ENCODE data around the gene ZNF211. TPM values are rescaled to one million over a fixed set of nuclear protein-coding genes. Genes with fewer than 3 reads are reported as not detected.

ZNF211 gene
- total RNA-seq, 1 experiment from 2014 or later: 17.6 TPM

GRCh38 chr19:57587529-57587928 is 45.4 kb upstream of the ZNF211 start:
- H3K27me3 Mint-ChIP-seq (ENCODE audit: low read depth): peaks cover 5% of the 10 kb centered on the region
- CTCF ChIA-PET: no interaction called here
- no peak overlapping the region for H3K4me3 Mint-ChIP-seq
- H3K27ac Mint-ChIP-seq: no peak overlapping the region
- peaks cover 53% of the 10 kb centered on the region for H3K9me3 Mint-ChIP-seq
- TF ChIP-seq ZNF219 (CRISPR knock-in tag; IDR thresholded peaks at IDR 0.05; ENCODE audit: borderline replicate concordance) (no peak), ZNF121 (CRISPR knock-in tag; IDR thresholded peaks at IDR 0.05) (no peak), CREB1 (CRISPR knock-in tag; IDR thresholded peaks at IDR 0.05) (no peak), TP53 (CRISPR knock-in tag; IDR thresholded peaks at IDR 0.05) (no peak), KAT7 (CRISPR knock-in tag; IDR thresholded peaks at IDR 0.05; ENCODE audit: borderline replicate concordance) (no peak), NFATC4 (CRISPR knock-in tag; IDR thresholded peaks at IDR 0.05) (no peak), ZNF425 (CRISPR knock-in tag; conservative IDR thresholded peaks at IDR 0.05) (no peak), NFYB (CRISPR knock-in tag; conservative IDR thresholded peaks at IDR 0.05; ENCODE audit: low read depth) (no peak), TEAD4 (CRISPR knock-in tag; IDR thresholded peaks at IDR 0.05) (no peak), TEAD1 (CRISPR knock-in tag; IDR thresholded peaks at IDR 0.05) (no peak)
- TF ChIP-seq, protein P1, sequence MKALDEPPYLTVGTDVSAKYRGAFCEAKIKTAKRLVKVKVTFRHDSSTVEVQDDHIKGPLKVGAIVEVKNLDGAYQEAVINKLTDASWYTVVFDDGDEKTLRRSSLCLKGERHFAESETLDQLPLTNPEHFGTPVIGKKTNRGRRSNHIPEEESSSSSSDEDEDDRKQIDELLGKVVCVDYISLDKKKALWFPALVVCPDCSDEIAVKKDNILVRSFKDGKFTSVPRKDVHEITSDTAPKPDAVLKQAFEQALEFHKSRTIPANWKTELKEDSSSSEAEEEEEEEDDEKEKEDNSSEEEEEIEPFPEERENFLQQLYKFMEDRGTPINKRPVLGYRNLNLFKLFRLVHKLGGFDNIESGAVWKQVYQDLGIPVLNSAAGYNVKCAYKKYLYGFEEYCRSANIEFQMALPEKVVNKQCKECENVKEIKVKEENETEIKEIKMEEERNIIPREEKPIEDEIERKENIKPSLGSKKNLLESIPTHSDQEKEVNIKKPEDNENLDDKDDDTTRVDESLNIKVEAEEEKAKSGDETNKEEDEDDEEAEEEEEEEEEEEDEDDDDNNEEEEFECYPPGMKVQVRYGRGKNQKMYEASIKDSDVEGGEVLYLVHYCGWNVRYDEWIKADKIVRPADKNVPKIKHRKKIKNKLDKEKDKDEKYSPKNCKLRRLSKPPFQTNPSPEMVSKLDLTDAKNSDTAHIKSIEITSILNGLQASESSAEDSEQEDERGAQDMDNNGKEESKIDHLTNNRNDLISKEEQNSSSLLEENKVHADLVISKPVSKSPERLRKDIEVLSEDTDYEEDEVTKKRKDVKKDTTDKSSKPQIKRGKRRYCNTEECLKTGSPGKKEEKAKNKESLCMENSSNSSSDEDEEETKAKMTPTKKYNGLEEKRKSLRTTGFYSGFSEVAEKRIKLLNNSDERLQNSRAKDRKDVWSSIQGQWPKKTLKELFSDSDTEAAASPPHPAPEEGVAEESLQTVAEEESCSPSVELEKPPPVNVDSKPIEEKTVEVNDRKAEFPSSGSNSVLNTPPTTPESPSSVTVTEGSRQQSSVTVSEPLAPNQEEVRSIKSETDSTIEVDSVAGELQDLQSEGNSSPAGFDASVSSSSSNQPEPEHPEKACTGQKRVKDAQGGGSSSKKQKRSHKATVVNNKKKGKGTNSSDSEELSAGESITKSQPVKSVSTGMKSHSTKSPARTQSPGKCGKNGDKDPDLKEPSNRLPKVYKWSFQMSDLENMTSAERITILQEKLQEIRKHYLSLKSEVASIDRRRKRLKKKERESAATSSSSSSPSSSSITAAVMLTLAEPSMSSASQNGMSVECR (CRISPR knock-in tag; IDR thresholded peaks at IDR 0.05; ENCODE audit: borderline replicate concordance): no peak
- DNase-seq (ENCODE audit: low spot score) (no peak), ATAC-seq (no peak)
- peaks cover 82% of the 10 kb centered on the region for H3K36me3 Mint-ChIP-seq
- POLR2A ChIA-PET: no interaction called here
- H3K4me1 Mint-ChIP-seq: peaks cover 13% of the 10 kb centered on the region

DNA sequence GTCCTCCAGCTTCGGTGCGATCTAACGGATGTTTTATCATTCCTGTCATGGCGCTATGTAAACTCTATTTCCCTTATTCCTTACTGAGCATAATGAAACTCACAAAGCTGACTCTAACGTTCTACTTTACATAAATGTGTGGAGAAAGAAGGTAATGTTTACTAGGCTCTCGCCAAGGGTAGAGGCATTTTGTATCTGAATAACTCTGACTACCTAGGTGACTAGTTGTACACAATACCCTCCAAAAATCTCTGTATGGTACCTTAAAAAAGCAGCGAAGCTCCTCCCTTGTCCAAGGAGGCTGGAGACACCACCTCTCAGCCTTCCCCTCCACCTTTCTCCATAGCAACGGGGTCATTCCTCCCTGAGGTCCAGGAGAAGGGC is 33.6 kb upstream of the ZNF211 start:
- ATAC-seq: no peak
- H3K4me3 Mint-ChIP-seq: peak overlapping the region; percentile 81
- no peak overlapping the region for H3K27ac Mint-ChIP-seq
- CTCF ChIA-PET: interaction anchor here (1.0 to 1.2 kb wide), 3 partner anchors 16 to 82 kb away, joined by 3 to 4 read pairs (median 3); partner anchors contain the start of gene ZNF551
- TF ChIP-seq ATF2 (CRISPR knock-in tag; IDR thresholded peaks at IDR 0.05; ENCODE audit: borderline replicate concordance, low read depth): no peak
- TF ChIP-seq, protein P2, sequence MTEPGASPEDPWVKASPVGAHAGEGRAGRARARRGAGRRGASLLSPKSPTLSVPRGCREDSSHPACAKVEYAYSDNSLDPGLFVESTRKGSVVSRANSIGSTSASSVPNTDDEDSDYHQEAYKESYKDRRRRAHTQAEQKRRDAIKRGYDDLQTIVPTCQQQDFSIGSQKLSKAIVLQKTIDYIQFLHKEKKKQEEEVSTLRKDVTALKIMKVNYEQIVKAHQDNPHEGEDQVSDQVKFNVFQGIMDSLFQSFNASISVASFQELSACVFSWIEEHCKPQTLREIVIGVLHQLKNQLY (CRISPR knock-in tag; IDR thresholded peaks at IDR 0.05): no peak
- TF ChIP-seq ZNF263 (CRISPR knock-in tag; IDR thresholded peaks at IDR 0.05; ENCODE audit: low read depth): no peak
- no peak for TF ChIP-seq MXD4 (CRISPR knock-in tag; IDR thresholded peaks at IDR 0.05; ENCODE audit: borderline replicate concordance)
- peaks cover 7% of the 10 kb centered on the region for H3K27me3 Mint-ChIP-seq (ENCODE audit: low read depth)
- no peak for DNase-seq (ENCODE audit: low spot score)
- POLR2A ChIA-PET: no interaction called here
- peaks cover 11% of the 10 kb centered on the region for H3K9me3 Mint-ChIP-seq
- peaks cover 9% of the 10 kb centered on the region for H3K4me1 Mint-ChIP-seq
- peaks cover 8% of the 10 kb centered on the region for H3K36me3 Mint-ChIP-seq

Measured in WTC11 (cell line).